Activated CD4-positive, alpha-beta T cell treated with anti-CD3 and anti-CD28 coated beads for 36 hours (primary cell): Measurements from ENCODE around the gene PPP3R1. TPM values are rescaled to one million over a fixed set of nuclear protein-coding genes. Genes with fewer than 3 reads are reported as not detected.

ENCODE experiments used
- total RNA-seq, 2 experiments: library from RNA; stranded (reverse); gene quantifications; one replicate each; pipeline ENCODE4 v1.2.3, GENCODE V29; 2021

PPP3R1 gene
- total RNA-seq, 2 experiments from 2014 or later: 75.1 to 82.4 TPM

Other genes starting within 250 kb of the PPP3R1 start
- gene C1D, start 189.5 kb downstream of the PPP3R1 start, total RNA-seq: 10 to 100 TPM; 11.3 to 21.4 TPM
- 10 to 100 TPM; 15.7 to 20.5 TPM for gene PNO1, start 94.6 kb downstream of the PPP3R1 start, total RNA-seq
- gene CNRIP1, start 67.4 kb upstream of the PPP3R1 start, total RNA-seq: not detected
- gene PLEK, start 112.8 kb upstream of the PPP3R1 start, total RNA-seq: under 1 TPM; 0.60 to 0.89 TPM
- 1 to 10 TPM; 2.0 to 2.4 TPM for gene FBXO48, start 214.8 kb upstream of the PPP3R1 start, total RNA-seq
- gene APLF, start 215.1 kb upstream of the PPP3R1 start, total RNA-seq: 1 to 10 TPM; 2.5 to 4.3 TPM